SK-N-SH (cell line): Measurements from ENCODE around the gene BNC2.

Experiments used
- CHD2 ChIP-seq: fragments of 150-350 bp; IDR thresholded peaks from 2 replicates; pipeline ENCODE4 v1.6.1; 2018; ENCODE audit warnings: low read length; ENCODE audit not compliant: partially characterized antibody
- ELF1 ChIP-seq: IDR thresholded peaks from 2 replicates; pipeline ENCODE4 v1.4.0; 2012
- FOXM1 ChIP-seq: IDR thresholded peaks from 2 replicates; pipeline ENCODE4 v1.4.0; 2012; ENCODE audit warnings: low read depth, mild to moderate bottlenecking
- GABPA ChIP-seq: IDR thresholded peaks from 2 replicates; pipeline ENCODE4 v1.4.0; 2012; ENCODE audit warnings: low read depth, mild to moderate bottlenecking
- POLR2AphosphoS5 ChIP-seq: IDR thresholded peaks from 2 replicates; pipeline ENCODE4 v1.6.1; 2012; ENCODE audit warnings: low read depth, low read length
- RAD21 ChIP-seq: IDR thresholded peaks from 2 replicates; pipeline ENCODE4 v1.6.1; 2012; ENCODE audit warnings: mild to moderate bottlenecking, low read length
- RFX5 ChIP-seq: IDR thresholded peaks from 2 replicates; pipeline ENCODE4 v1.6.1; 2012; ENCODE audit warnings: mild to moderate bottlenecking, improper control_type of control experiment, low read length
- SMC3 ChIP-seq: IDR thresholded peaks from 2 replicates; pipeline ENCODE4 v1.6.1; 2012; ENCODE audit warnings: low read depth, low read length, improper control_type of control experiment
- TF ChIP-seq, protein P1 (sequence below): fragments of 200-600 bp; sonication (generic); IDR thresholded peaks from 2 replicates; pipeline ENCODE4 v1.6.1; 2017; ENCODE audit warnings: antibody characterized with exemption, mild to moderate bottlenecking, moderate library complexity
- TF ChIP-seq, protein P2 (sequence below): IDR thresholded peaks from 2 replicates; pipeline ENCODE4 v1.4.0; 2012; ENCODE audit warnings: low read depth, borderline replicate concordance
- TF ChIP-seq, protein P3 (sequence below): fragments of 150-350 bp; IDR thresholded peaks from 2 replicates; pipeline ENCODE4 v1.6.1; 2017; ENCODE audit warnings: antibody characterized with exemption, low read length, low read depth, borderline replicate concordance

DNA sequence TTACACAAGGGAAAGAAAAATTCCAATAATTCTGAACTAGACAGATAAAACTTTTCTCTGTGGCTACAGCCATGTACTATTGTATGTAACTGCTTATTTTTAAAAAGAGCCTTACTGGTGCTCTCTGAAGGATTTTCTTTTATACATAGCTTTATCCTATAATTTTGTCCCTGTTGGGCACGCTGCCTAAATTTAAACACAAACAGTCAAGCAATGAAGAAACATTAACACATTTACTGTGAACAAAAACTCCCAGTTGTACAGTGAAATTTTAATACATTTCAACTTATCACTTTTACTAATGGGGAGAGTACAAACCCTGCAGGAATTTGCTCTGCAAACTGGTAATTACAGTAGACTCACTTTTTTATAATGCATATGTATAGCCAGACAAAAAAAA is 273.3 kb downstream of the BNC2 start:
- TF ChIP-seq POLR2AphosphoS5 (no peak), FOXM1 (no peak), RAD21 (no peak), CHD2 (no peak), GABPA (no peak), SMC3 (no peak), RFX5 (no peak), ELF1 (no peak)
- TF ChIP-seq, protein P1, sequence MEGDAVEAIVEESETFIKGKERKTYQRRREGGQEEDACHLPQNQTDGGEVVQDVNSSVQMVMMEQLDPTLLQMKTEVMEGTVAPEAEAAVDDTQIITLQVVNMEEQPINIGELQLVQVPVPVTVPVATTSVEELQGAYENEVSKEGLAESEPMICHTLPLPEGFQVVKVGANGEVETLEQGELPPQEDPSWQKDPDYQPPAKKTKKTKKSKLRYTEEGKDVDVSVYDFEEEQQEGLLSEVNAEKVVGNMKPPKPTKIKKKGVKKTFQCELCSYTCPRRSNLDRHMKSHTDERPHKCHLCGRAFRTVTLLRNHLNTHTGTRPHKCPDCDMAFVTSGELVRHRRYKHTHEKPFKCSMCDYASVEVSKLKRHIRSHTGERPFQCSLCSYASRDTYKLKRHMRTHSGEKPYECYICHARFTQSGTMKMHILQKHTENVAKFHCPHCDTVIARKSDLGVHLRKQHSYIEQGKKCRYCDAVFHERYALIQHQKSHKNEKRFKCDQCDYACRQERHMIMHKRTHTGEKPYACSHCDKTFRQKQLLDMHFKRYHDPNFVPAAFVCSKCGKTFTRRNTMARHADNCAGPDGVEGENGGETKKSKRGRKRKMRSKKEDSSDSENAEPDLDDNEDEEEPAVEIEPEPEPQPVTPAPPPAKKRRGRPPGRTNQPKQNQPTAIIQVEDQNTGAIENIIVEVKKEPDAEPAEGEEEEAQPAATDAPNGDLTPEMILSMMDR, result no peak
- TF ChIP-seq, protein P2, sequence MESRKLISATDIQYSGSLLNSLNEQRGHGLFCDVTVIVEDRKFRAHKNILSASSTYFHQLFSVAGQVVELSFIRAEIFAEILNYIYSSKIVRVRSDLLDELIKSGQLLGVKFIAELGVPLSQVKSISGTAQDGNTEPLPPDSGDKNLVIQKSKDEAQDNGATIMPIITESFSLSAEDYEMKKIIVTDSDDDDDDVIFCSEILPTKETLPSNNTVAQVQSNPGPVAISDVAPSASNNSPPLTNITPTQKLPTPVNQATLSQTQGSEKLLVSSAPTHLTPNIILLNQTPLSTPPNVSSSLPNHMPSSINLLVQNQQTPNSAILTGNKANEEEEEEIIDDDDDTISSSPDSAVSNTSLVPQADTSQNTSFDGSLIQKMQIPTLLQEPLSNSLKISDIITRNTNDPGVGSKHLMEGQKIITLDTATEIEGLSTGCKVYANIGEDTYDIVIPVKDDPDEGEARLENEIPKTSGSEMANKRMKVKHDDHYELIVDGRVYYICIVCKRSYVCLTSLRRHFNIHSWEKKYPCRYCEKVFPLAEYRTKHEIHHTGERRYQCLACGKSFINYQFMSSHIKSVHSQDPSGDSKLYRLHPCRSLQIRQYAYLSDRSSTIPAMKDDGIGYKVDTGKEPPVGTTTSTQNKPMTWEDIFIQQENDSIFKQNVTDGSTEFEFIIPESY, result no peak
- TF ChIP-seq, protein P3, sequence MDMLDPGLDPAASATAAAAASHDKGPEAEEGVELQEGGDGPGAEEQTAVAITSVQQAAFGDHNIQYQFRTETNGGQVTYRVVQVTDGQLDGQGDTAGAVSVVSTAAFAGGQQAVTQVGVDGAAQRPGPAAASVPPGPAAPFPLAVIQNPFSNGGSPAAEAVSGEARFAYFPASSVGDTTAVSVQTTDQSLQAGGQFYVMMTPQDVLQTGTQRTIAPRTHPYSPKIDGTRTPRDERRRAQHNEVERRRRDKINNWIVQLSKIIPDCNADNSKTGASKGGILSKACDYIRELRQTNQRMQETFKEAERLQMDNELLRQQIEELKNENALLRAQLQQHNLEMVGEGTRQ, result no peak
